GM19455 (cell line): ENCODE results near the gene MTNR1A.

Experiments used
- ATAC-seq: cut with Tn5 transposase; IDR thresholded peaks from one replicate; pipeline ENCODE4 v1.9.1; 2021; ENCODE audit not compliant: unreplicated experiment

Gene MTNR1A

GRCh38 chr4:186497043-186497442 is 58.3 kb downstream of the MTNR1A start:
- no peak for ATAC-seq

- no peak for ATAC-seq
Measured at GRCh38 chr4:186494496-186494895, 60.9 kb downstream of the MTNR1A start.

GRCh38 chr4:186487726-186488125 is 67.6 kb downstream of the MTNR1A start:
- no peak for ATAC-seq

GRCh38 chr4:186486172-186486571 is 69.2 kb downstream of the MTNR1A start:
- no peak for ATAC-seq

GRCh38 chr4:186485561-186486062 is 69.8 kb downstream of the MTNR1A start:
- ATAC-seq, result no peak

GRCh38 chr4:186485150-186485549 is 70.2 kb downstream of the MTNR1A start:
- no peak for ATAC-seq

GRCh38 chr4:186483656-186484055 is 71.7 kb downstream of the MTNR1A start:
- ATAC-seq, result no peak
